ENCODE data around the gene FGF8. TPM values are rescaled to one million over a fixed set of nuclear protein-coding genes. Genes with fewer than 3 reads are reported as not detected.

The FGF8 gene
- total and polyA plus RNA-seq, 2 donors (not counting 3 experiments of a cell fraction or from before 2014, with no cell fraction given), result 0.44 TPM; not detected in 1

DNA sequence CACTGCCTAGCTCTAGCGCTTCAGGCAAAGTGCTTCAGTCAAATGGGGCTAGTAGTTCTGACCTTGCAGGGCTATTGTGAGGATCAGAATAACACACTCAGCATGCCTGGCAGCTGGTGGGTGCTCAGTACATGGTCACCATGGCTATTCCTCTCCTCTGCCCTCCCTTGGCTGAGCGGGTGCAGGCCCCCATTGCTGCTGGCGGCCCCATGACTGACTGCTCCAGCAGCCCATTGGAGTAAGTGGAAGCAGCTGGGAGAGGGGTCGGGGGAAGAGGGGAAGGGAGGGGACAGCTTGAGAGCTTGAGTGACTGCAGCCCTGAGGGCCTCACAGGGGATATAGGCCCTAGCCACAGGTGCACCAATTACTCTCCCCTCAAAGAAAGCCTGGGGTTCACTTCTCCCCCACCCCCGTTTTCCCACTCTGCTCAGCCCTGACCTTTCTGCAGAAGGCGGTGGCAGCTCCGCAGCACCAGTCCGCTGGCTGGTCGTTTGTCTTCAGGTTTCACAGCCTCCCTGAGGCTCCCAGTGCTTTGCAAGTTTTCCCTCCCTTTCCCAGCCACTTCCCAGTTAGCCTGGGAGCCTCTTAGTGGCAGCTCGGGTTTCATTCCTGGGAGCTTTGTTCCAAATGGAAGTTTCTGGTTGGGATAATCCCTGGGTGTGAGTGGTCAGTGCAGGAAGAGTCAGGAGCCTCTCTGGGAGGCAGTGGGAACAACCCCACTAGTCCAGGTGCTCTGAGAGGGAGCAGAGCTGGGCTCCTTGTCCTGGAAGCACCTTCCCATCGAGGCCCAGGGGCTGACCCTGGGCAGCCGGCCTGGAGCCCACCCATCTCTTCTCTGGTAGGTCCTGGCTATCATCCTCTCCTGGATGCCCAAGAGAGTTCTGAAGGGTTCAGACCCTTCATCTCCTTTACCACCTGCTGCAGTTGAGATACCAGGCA, 16.3 kb downstream of the FGF8 start:
- Histone ChIP-seq H2AFZ (ENCODE audit: low read depth, low read length) (no peak overlapping the region), H3K27ac (ENCODE audit: insufficient read depth, low read depth, low read length) (no peak overlapping the region), H4K20me1 (replicated peaks; ENCODE audit: control insufficient read depth, extremely low read depth, insufficient read depth, low read length) (no peaks in the 10 kb centered on the region), H3K4me3 (replicated peaks in 1 of 3; ENCODE audit: insufficient read depth in 1 of 3, low read depth in 1 of 3, low read length in 3 of 3) (no peak overlapping the region), H3K36me3 (ENCODE audit: control insufficient read depth in 2 of 2, extremely low read depth in 1 of 2, insufficient read depth in 2 of 2, low read length in 2 of 2) (no peaks in the 10 kb centered on the region), H3K27me3 (ENCODE audit: control insufficient read depth in 2 of 2, insufficient read depth in 2 of 2, low read length in 2 of 2) (peaks cover 3 to 15% of the 10 kb centered on the region in 2 experiments), H3K9me3 (replicated peaks; ENCODE audit: control insufficient read depth, insufficient read depth, low read length) (no peaks in the 10 kb centered on the region), H3K4me1 (ENCODE audit: control insufficient read depth, extremely low read depth, insufficient read depth, low read length) (no peaks in the 10 kb centered on the region), H3K4me2 (ENCODE audit: insufficient read depth, low read length) (no peak overlapping the region), H3K9ac (replicated peaks; ENCODE audit: extremely low read depth, insufficient read depth, low read length) (no peak overlapping the region), H3K9me1 (replicated peaks; ENCODE audit: control insufficient read depth, extremely low read depth, insufficient read depth, low read length) (no peaks in the 10 kb centered on the region), H3K79me2 (ENCODE audit: control insufficient read depth, insufficient read depth, low read length) (no peaks in the 10 kb centered on the region)
- no peak for FAIRE-seq
- POLR2A ChIA-PET, result no interaction called here
- no TSS peak for BruUV-seq (replicated peaks)
- CTCF ChIA-PET, result interaction anchor here (0.9 to 2.2 kb wide), 3 partner anchors 13 to 22 kb away, joined by 3 to 9 read pairs (median 8); no protein-coding TSS in a partner anchor
- no peak for TF ChIP-seq FOS (IDR thresholded peaks at IDR 0.05; ENCODE audit: borderline replicate concordance, insufficient read depth, low read length)
- TF ChIP-seq, protein P1, sequence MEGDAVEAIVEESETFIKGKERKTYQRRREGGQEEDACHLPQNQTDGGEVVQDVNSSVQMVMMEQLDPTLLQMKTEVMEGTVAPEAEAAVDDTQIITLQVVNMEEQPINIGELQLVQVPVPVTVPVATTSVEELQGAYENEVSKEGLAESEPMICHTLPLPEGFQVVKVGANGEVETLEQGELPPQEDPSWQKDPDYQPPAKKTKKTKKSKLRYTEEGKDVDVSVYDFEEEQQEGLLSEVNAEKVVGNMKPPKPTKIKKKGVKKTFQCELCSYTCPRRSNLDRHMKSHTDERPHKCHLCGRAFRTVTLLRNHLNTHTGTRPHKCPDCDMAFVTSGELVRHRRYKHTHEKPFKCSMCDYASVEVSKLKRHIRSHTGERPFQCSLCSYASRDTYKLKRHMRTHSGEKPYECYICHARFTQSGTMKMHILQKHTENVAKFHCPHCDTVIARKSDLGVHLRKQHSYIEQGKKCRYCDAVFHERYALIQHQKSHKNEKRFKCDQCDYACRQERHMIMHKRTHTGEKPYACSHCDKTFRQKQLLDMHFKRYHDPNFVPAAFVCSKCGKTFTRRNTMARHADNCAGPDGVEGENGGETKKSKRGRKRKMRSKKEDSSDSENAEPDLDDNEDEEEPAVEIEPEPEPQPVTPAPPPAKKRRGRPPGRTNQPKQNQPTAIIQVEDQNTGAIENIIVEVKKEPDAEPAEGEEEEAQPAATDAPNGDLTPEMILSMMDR (IDR thresholded peaks at IDR 0.05; ENCODE audit: extremely low read depth in 1 of 2, insufficient read depth in 1 of 2, low read depth in 1 of 2, low read length in 2 of 2), result no peak
- no peak for TF ChIP-seq JUN (IDR thresholded peaks at IDR 0.05; ENCODE audit: borderline replicate concordance, insufficient read depth, insufficient read length, low read depth)
- no peak for TF ChIP-seq MYC (IDR thresholded peaks at IDR 0.05; ENCODE audit: low read depth, low read length)
- intact Hi-C loops (cut with micrococcal nuclease), result no loop called here
- dilution Hi-C loops (cut with MboI; ENCODE audit: extremely low pct_ligation_motif_present, low sequenced_read_pairs), result no loop called here
- no peak for DNase-seq (ENCODE audit: low read depth, low spot score)

Data from endothelial cell of umbilical vein (primary cell).